Esophagus muscularis mucosa (tissue), 4 donors: ENCODE measurements around the gene HIC1. TPM values are rescaled to one million over a fixed set of nuclear protein-coding genes. Genes with fewer than 3 reads are reported as not detected.

Experiments
- DNase-seq: peaks from one replicate; pipeline ENCODE4 v3.0.0-alpha.2; 2017; ENCODE audit errors: extremely low spot score
- H3K27ac ChIP-seq, 4 donors: fragments of 200-600 bp; sonication (generic); replicated peaks in 1 of 4; 1 replicate in 3 of 4; 2 replicates in 1 of 4; pipeline ENCODE4 v1.5.1; 2016 to 2019; ENCODE audit warnings: mild to moderate bottlenecking in 1 of 4
- H3K27me3 ChIP-seq, 4 donors: fragments of 200-600 bp; sonication (generic); one replicate each; pipeline versions ENCODE4 v1.5.1 to v1.6.0; 2016 to 2019
- H3K36me3 ChIP-seq, 4 donors: fragments of 200-600 bp; sonication (generic); one replicate each; pipeline ENCODE4 v1.5.1; 2016 to 2019
- H3K4me1 ChIP-seq, 4 donors: fragments of 200-600 bp; sonication (generic); one replicate each; pipeline ENCODE4 v1.5.1; 2016 to 2019
- H3K4me3 ChIP-seq, 4 donors: fragments of 200-600 bp; sonication (generic); 1 replicate in 2 of 4; 2 replicates in 2 of 4; pipeline ENCODE4 v1.5.1; 2016 to 2019; ENCODE audit warnings: mild to moderate bottlenecking in 4 of 4, moderate library complexity in 1 of 4
- H3K9me3 ChIP-seq, 4 donors: fragments of 200-600 bp; sonication (generic); 1 replicate in 3 of 4; 2 replicates in 1 of 4; pipeline ENCODE4 v1.5.1; 2016 to 2019
- EP300 ChIP-seq: sonication (generic); formaldehyde crosslinking; IDR thresholded peaks from one replicate; pipeline ENCODE4 v1.6.1; 2017; ENCODE audit warnings: antibody characterized with exemption
- POLR2A ChIP-seq: fragments of 450-650 bp; IDR thresholded peaks from one replicate; pipeline ENCODE4 v1.6.1; 2017; ENCODE audit warnings: antibody characterized with exemption, moderate library complexity, mild to moderate bottlenecking, low read depth
- POLR2AphosphoS5 ChIP-seq, 2 donors: sonication (generic); formaldehyde crosslinking; IDR thresholded peaks; one replicate each; pipeline ENCODE4 v1.6.1; 2017; ENCODE audit warnings: antibody characterized with exemption in 2 of 2
- WGBS: methylation state at CpG from one replicate; pipeline ENCODE4 v1.1.5; 2018; 5-methylcytosine and 5-hydroxymethylcytosine counted together
- intact Hi-C: fragments of 100-400 bp; cut with DNase I; formaldehyde crosslinking; loops from one replicate; pipeline ENCODE4 v1.15.1; 2023
- total RNA-seq, 4 donors: library from RNA; depleted of rRNA; stranded (reverse); fragments of >200 nt; gene quantifications; one replicate each; pipeline versions ENCODE4 v1.1.0 to v1.2.1, GENCODE V29; 2016
- TF ChIP-seq, protein P1 (sequence below), 3 experiments: fragments of 200-600 bp in 2 of 3; fragments of 450-650 bp in 1 of 3; sonication (generic) in 2 of 3; IDR thresholded peaks; one replicate each; pipeline ENCODE4 v1.5.1; 2017 to 2019; ENCODE audit warnings: antibody characterized with exemption in 3 of 3, mild to moderate bottlenecking in 2 of 3, moderate library complexity in 1 of 3

The HIC1 gene
- total RNA-seq, 4 donors from 2014 or later, result 48.6 to 86.4 (median 54.9) TPM

GRCh38 chr17:2041561-2042389 lies 13.1 kb upstream of the HIC1 start, which contains the start of gene OVCA2:
OVCA2 (plus strand) TSS chr17:2042022; CDS start chr17:2042048, 26 bp downstream.
- H3K27me3 ChIP-seq, result no peaks in the 10 kb centered on the region
- peak; percentile 97 for DNase-seq
- H3K9me3 ChIP-seq, result no peaks in the 10 kb centered on the region
- peak; percentile 93 for TF ChIP-seq POLR2AphosphoS5 (IDR thresholded peaks at IDR 0.05)
- no peak for TF ChIP-seq EP300
- TF ChIP-seq, protein P1, sequence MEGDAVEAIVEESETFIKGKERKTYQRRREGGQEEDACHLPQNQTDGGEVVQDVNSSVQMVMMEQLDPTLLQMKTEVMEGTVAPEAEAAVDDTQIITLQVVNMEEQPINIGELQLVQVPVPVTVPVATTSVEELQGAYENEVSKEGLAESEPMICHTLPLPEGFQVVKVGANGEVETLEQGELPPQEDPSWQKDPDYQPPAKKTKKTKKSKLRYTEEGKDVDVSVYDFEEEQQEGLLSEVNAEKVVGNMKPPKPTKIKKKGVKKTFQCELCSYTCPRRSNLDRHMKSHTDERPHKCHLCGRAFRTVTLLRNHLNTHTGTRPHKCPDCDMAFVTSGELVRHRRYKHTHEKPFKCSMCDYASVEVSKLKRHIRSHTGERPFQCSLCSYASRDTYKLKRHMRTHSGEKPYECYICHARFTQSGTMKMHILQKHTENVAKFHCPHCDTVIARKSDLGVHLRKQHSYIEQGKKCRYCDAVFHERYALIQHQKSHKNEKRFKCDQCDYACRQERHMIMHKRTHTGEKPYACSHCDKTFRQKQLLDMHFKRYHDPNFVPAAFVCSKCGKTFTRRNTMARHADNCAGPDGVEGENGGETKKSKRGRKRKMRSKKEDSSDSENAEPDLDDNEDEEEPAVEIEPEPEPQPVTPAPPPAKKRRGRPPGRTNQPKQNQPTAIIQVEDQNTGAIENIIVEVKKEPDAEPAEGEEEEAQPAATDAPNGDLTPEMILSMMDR (IDR thresholded peaks at IDR 0.05), result peak; percentile 49 to 74 (median 61)
- WGBS, result under 1% methylated on average over 45 of the region's 93 CpGs
- H3K27ac ChIP-seq, result peak within 1 kb of the TSS; percentile 84 to 95 (median 92)
- peaks cover 19 to 32% (median 31%) of the 10 kb centered on the region in 4 donors for H3K4me1 ChIP-seq
- H3K36me3 ChIP-seq, result peaks cover 7 to 55% (median 42%) of the 10 kb centered on the region in 4 donors
- H3K4me3 ChIP-seq, result peak within 1 kb of the TSS; percentile 63 to 89 (median 84)
- intact Hi-C loops, result loop anchor here (5.0 kb wide), 1 partner anchor 134 kb away; no protein-coding TSS in a partner anchor

DNA sequence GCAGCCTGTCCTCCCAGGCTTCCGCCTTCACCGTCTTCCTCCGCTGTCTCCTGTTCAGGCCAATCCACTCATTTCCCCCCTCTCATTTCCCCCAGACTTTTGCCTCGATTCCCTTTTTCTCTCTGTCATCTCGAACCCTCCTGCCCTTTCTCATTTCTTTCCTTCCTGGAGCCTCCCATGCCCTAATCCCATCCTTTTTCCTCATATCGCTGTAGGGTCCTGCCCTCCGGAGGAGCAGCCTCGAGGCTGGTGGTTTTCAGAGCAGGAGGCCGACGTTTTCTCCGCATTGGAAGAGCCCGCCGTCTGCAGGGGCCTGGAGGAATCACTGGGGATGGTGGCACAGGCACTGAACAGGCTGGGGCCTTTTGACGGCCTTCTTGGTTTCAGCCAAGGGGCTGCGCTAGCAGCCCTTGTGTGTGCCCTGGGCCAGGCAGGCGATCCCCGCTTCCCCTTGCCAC lies 12.5 kb upstream of the HIC1 start:
- DNase-seq, result no peak
- WGBS, result 19% methylated on average over 17 of the region's 17 CpGs
- H3K4me1 ChIP-seq, result peaks cover 19 to 32% (median 31%) of the 10 kb centered on the region in 4 donors
- intact Hi-C loops, result loop anchor here (5.0 kb wide), 1 partner anchor 135 kb away; no protein-coding TSS in a partner anchor
- H3K27ac ChIP-seq, result peak overlapping the region; percentile 84 to 95 (median 92)
- H3K27me3 ChIP-seq, result no peaks in the 10 kb centered on the region
- TF ChIP-seq POLR2AphosphoS5 (IDR thresholded peaks at IDR 0.05) (no peak), POLR2A (no peak), EP300 (no peak)
- TF ChIP-seq, protein P1 (IDR thresholded peaks at IDR 0.05), result peak in 1 of 3 experiments; percentile 15
- H3K9me3 ChIP-seq, result no peaks in the 10 kb centered on the region
- H3K36me3 ChIP-seq, result peaks cover 6 to 49% (median 36%) of the 10 kb centered on the region in 4 donors
- peak overlapping the region; percentile 63 to 89 (median 84) for H3K4me3 ChIP-seq

DNA sequence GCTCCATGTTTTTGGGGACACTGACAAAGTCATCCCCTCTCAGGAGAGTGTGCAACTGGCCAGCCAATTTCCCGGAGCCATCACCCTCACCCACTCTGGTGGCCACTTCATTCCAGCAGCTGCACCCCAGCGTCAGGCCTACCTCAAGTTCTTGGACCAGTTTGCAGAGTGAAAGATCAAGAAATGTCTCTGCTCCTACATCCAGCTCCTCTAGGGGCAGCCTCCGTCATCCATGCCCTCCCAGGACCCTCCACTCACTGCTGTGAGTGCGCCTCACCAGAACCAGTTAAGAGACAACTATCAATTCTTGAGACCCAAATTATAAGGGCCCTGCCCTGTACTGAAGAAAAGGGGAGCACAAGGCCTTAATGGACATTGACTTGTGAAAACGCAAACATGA lies 12.0 kb upstream of the HIC1 start:
- no peaks in the 10 kb centered on the region for H3K27me3 ChIP-seq
- H3K27ac ChIP-seq, result peak overlapping the region; percentile 84 to 95 (median 92)
- TF ChIP-seq EP300, result no peak
- TF ChIP-seq POLR2AphosphoS5 (IDR thresholded peaks at IDR 0.05), result no peak
- TF ChIP-seq, protein P1 (IDR thresholded peaks at IDR 0.05), result no peak
- no peak for TF ChIP-seq POLR2A
- intact Hi-C loops, result loop anchor here (5.0 kb wide), 1 partner anchor 136 kb away; no protein-coding TSS in a partner anchor
- H3K4me3 ChIP-seq, result peak overlapping the region; percentile 63 to 89 (median 84)
- WGBS, result 90% methylated on average over 5 of the region's 5 CpGs
- no peak for DNase-seq
- no peaks in the 10 kb centered on the region for H3K9me3 ChIP-seq
- peaks cover 19 to 32% (median 31%) of the 10 kb centered on the region in 4 donors for H3K4me1 ChIP-seq
- H3K36me3 ChIP-seq, result peaks cover 6 to 43% (median 31%) of the 10 kb centered on the region in 4 donors

DNA sequence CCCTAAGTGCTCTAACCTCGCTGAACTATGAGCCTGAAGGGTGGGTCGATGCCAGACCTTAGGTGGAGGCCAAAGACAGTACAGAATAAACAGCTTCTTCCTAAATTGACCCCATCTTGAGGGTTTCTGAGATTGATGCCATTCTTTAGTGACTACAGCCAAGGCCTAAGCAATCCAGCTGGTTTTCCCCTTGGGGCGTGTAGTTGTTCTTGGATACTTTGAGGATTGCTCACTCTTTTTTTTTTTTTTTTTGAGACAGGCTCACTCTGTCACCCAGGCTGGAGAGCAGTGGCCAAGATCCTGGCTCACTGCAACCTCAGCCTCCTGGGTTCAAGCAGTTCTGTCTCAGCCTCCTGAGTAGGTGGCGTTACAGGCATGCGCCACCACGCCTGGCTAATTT lies 11.1 kb upstream of the HIC1 start:
- H3K4me3 ChIP-seq, result no peak overlapping the region
- peaks cover 22 to 36% (median 35%) of the 10 kb centered on the region in 4 donors for H3K4me1 ChIP-seq
- no peaks in the 10 kb centered on the region for H3K9me3 ChIP-seq
- H3K27ac ChIP-seq, result peak overlapping the region in 3 of 4 donors; percentile 5 to 95 (median 92)
- intact Hi-C loops, result loop anchor here (5.0 kb wide), 1 partner anchor 136 kb away; no protein-coding TSS in a partner anchor
- TF ChIP-seq POLR2A (no peak), POLR2AphosphoS5 (IDR thresholded peaks at IDR 0.05) (no peak), EP300 (no peak)
- TF ChIP-seq, protein P1 (IDR thresholded peaks at IDR 0.05), result no peak
- H3K36me3 ChIP-seq, result peaks cover 6 to 35% (median 28%) of the 10 kb centered on the region in 4 donors
- no peak for DNase-seq
- 70% methylated on average over 6 of the region's 6 CpGs for WGBS
- H3K27me3 ChIP-seq, result no peaks in the 10 kb centered on the region
